Mesodermal cell (in vitro differentiated cells): ENCODE data around the gene MYOCOS.

Source experiments
- H3K27ac ChIP-seq: 2 replicates; pipeline ENCODE4 v1.7.0; 2013; ENCODE audit warnings: mild to moderate bottlenecking, low read depth, low read length, moderate library complexity; ENCODE audit not compliant: severe bottlenecking
- H3K36me3 ChIP-seq: 2 replicates; pipeline ENCODE4 v1.7.1; 2013; ENCODE audit warnings: mild to moderate bottlenecking, low read length, moderate library complexity; ENCODE audit not compliant: control insufficient read depth, insufficient read depth
- H3K4me1 ChIP-seq: one replicate; pipeline ENCODE4 v1.7.1; 2013; ENCODE audit warnings: mild to moderate bottlenecking, low read length; ENCODE audit not compliant: insufficient read depth, control insufficient read depth, poor library complexity, severe bottlenecking
- H3K4me3 ChIP-seq: 2 replicates; pipeline ENCODE4 v1.7.0; 2013; ENCODE audit warnings: low read length, control low read depth, mild to moderate bottlenecking; ENCODE audit not compliant: insufficient read depth, poor library complexity, severe bottlenecking; ENCODE audit errors: extremely low read depth
- H3K9me3 ChIP-seq: 2 replicates; pipeline ENCODE4 v1.7.1; 2013; ENCODE audit warnings: mild to moderate bottlenecking, low read length, moderate library complexity; ENCODE audit not compliant: control insufficient read depth
- WGBS, 2 experiments: methylation state at CpG; one replicate each; pipeline ENCODE4 v1.1.5; 2013; ENCODE audit warnings: missing lambda C conversion rate in 2 of 2; ENCODE audit not compliant: insufficient coverage in 2 of 2; 5-methylcytosine and 5-hydroxymethylcytosine counted together

The MYOCOS gene

GRCh38 chr1:171623651-171624331 lies 1.7 kb downstream of the MYOCOS start:
- Histone ChIP-seq H3K4me1 (no peaks in the 10 kb centered on the region), H3K4me3 (no peak overlapping the region), H3K27ac (no peak overlapping the region), H3K9me3 (no peaks in the 10 kb centered on the region), H3K36me3 (no peaks in the 10 kb centered on the region)
- 81 to 93% methylated on average over 7 to 8 of the region's 9 CpGs for WGBS, 2 experiments

GRCh38 chr1:171625225-171625624 lies 3.2 kb downstream of the MYOCOS start:
- H3K27ac ChIP-seq: no peak overlapping the region
- H3K4me1 ChIP-seq: no peaks in the 10 kb centered on the region
- no peaks in the 10 kb centered on the region for H3K36me3 ChIP-seq
- H3K9me3 ChIP-seq: no peaks in the 10 kb centered on the region
- no peak overlapping the region for H3K4me3 ChIP-seq
- WGBS, 2 experiments: no CpG with 5 or more reads among the region's 1 CpG

- no peaks in the 10 kb centered on the region for H3K9me3 ChIP-seq
- no peak overlapping the region for H3K4me3 ChIP-seq
- H3K36me3 ChIP-seq: no peaks in the 10 kb centered on the region
- WGBS, 2 experiments: 68 to 100% methylated on average over 1 to 4 of the region's 5 CpGs
- H3K27ac ChIP-seq: no peak overlapping the region
- H3K4me1 ChIP-seq: no peaks in the 10 kb centered on the region
These were observed 5.0 kb downstream of the MYOCOS start for GRCh38 chr1:171627020-171627419.

- no peaks in the 10 kb centered on the region for H3K36me3 ChIP-seq
- WGBS, 2 experiments: 60 to 83% methylated on average over 1 to 2 of the region's 2 CpGs
- H3K9me3 ChIP-seq: no peaks in the 10 kb centered on the region
- H3K4me3 ChIP-seq: no peak overlapping the region
- H3K4me1 ChIP-seq: no peaks in the 10 kb centered on the region
- no peak overlapping the region for H3K27ac ChIP-seq
These were observed 6.2 kb downstream of the MYOCOS start for GRCh38 chr1:171628225-171628624.

DNA sequence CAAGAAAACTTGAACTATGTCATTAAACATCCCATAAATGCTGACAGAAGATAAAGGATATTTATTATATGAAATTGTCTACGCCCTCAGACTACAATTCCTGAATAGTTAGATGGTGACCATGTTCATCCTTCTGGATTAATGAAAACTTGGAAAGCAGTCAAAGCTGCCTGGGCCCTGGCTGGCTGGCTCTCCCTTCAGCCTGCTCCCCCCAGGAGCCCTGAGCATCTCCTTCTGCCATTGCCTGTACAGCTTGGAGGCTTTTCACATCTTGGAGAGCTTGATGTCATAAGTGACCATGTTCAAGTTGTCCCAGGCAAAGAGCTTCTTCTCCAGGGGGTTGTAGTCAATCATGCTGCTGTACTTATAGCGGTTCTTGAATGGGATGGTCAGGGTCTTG lies 13.6 kb downstream of the MYOCOS start:
- H3K9me3 ChIP-seq: no peaks in the 10 kb centered on the region
- H3K4me1 ChIP-seq: no peaks in the 10 kb centered on the region
- no peak overlapping the region for H3K4me3 ChIP-seq
- 75 to 89% methylated on average over 1 of the region's 2 CpGs for WGBS, 2 experiments
- H3K27ac ChIP-seq: no peak overlapping the region
- H3K36me3 ChIP-seq: no peaks in the 10 kb centered on the region

DNA sequence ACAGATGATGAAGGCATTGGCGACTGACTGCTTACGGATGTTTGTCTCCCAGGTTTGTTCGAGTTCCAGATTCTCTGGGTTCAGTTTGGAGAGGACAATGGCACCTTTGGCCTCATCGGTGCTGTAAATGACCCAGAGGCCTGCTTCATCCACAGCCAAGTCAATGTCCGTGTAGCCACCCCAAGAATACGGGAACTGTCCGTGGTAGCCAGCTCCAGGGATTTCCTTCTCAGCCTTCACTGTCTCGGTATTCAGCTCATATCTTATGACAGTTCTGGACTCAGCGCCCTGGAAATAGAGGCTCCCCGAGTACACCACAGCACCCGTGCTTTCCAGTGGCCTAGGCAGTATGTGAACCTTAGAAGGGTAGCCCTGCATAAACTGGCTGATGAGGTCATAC lies 14.1 kb downstream of the MYOCOS start:
- Histone ChIP-seq H3K36me3 (no peaks in the 10 kb centered on the region), H3K27ac (no peak overlapping the region), H3K4me3 (no peak overlapping the region), H3K4me1 (no peaks in the 10 kb centered on the region), H3K9me3 (no peaks in the 10 kb centered on the region)
- 88 to 89% methylated on average over 10 to 11 of the region's 11 CpGs for WGBS, 2 experiments

GRCh38 chr1:171637928-171638576 lies 16.0 kb downstream of the MYOCOS start:
- Histone ChIP-seq H3K4me3 (no peak overlapping the region), H3K27ac (no peak overlapping the region), H3K9me3 (no peaks in the 10 kb centered on the region), H3K36me3 (no peaks in the 10 kb centered on the region), H3K4me1 (no peaks in the 10 kb centered on the region)
- 44 to 50% methylated on average over 2 of the region's 4 CpGs for WGBS, 2 experiments

- no peaks in the 10 kb centered on the region for H3K9me3 ChIP-seq
- H3K27ac ChIP-seq: no peak overlapping the region
- no peaks in the 10 kb centered on the region for H3K4me1 ChIP-seq
- 100% methylated on average over 1 of the region's 1 CpG for WGBS, 2 experiments
- H3K4me3 ChIP-seq: no peak overlapping the region
- no peaks in the 10 kb centered on the region for H3K36me3 ChIP-seq
These were observed 18.2 kb downstream of the MYOCOS start for GRCh38 chr1:171640225-171640624.

- Histone ChIP-seq H3K9me3 (no peaks in the 10 kb centered on the region), H3K4me1 (no peaks in the 10 kb centered on the region), H3K4me3 (no peak overlapping the region), H3K27ac (no peak overlapping the region), H3K36me3 (no peaks in the 10 kb centered on the region)
- 41% methylated on average over 7 to 9 of the region's 10 CpGs for WGBS, 2 experiments
These were observed 19.2 kb downstream of the MYOCOS start for GRCh38 chr1:171641076-171641864.

GRCh38 chr1:171642197-171642596 lies 20.2 kb downstream of the MYOCOS start:
- Histone ChIP-seq H3K4me3 (no peak overlapping the region), H3K27ac (no peak overlapping the region), H3K36me3 (no peaks in the 10 kb centered on the region), H3K9me3 (no peaks in the 10 kb centered on the region), H3K4me1 (no peaks in the 10 kb centered on the region)
- 88 to 100% methylated on average over 1 to 4 of the region's 4 CpGs for WGBS, 2 experiments
